LNCaP clone FGC (cell line): ENCODE measurements around the gene SLC24A3.

ENCODE experiments used
- DNase-seq: peaks from one replicate; pipeline ENCODE4 v3.0.0-alpha.2; 2011; ENCODE audit warnings: low read depth
- H3K4me3 ChIP-seq: 2 replicates; pipeline ENCODE4 v1.5.1; 2011; ENCODE audit warnings: mild to moderate bottlenecking, low read depth, low read length, control low read depth
- CTCF ChIP-seq: IDR thresholded peaks from 2 replicates; pipeline ENCODE4 v1.5.1; 2012; ENCODE audit warnings: mild to moderate bottlenecking; ENCODE audit not compliant: control insufficient read depth, insufficient read depth; ENCODE audit errors: extremely low read depth

The SLC24A3 gene

GRCh38 chr20:19322061-19322985 is 109.9 kb downstream of the SLC24A3 start:
- H3K4me3 ChIP-seq = no peak overlapping the region
- no peak for DNase-seq
- TF ChIP-seq CTCF = no peak

- no peak overlapping the region for H3K4me3 ChIP-seq
- no peak for DNase-seq
- no peak for TF ChIP-seq CTCF
These were observed 115.0 kb downstream of the SLC24A3 start for GRCh38 chr20:19327401-19327800.

- no peak for DNase-seq
- TF ChIP-seq CTCF = no peak
- no peak overlapping the region for H3K4me3 ChIP-seq
These were observed 116.2 kb downstream of the SLC24A3 start for GRCh38 chr20:19328676-19329075.

GRCh38 chr20:19330038-19330437 is 117.6 kb downstream of the SLC24A3 start:
- no peak for DNase-seq
- no peak overlapping the region for H3K4me3 ChIP-seq
- TF ChIP-seq CTCF = no peak

GRCh38 chr20:19330731-19331130 is 118.3 kb downstream of the SLC24A3 start:
- no peak for TF ChIP-seq CTCF
- H3K4me3 ChIP-seq = no peak overlapping the region
- DNase-seq = no peak

GRCh38 chr20:19333563-19333962 is 121.1 kb downstream of the SLC24A3 start:
- no peak for TF ChIP-seq CTCF
- H3K4me3 ChIP-seq = no peak overlapping the region
- DNase-seq = no peak

GRCh38 chr20:19335341-19335740 is 122.9 kb downstream of the SLC24A3 start:
- DNase-seq = no peak

More at GRCh38 chr20:19335341-19335740, 122.9 kb downstream of the SLC24A3 start:
- no peak overlapping the region for H3K4me3 ChIP-seq
- no peak for TF ChIP-seq CTCF
